ENCODE data around the gene THTPA. TPM values are rescaled to one million over a fixed set of nuclear protein-coding genes. Genes with fewer than 3 reads are reported as not detected.

The THTPA gene
- total and polyA plus RNA-seq, 2 of the 13 experiments (the other 11 are each of a cell fraction or from before 2014, with no cell fraction given): 7.4 to 8.7 TPM

- TF ChIP-seq FIP1L1 (IDR thresholded peaks at IDR 0.05; ENCODE audit: borderline replicate concordance, insufficient read depth, low read depth, low read length) (no peak), EHMT2 (IDR thresholded peaks at IDR 0.05; ENCODE audit: borderline replicate concordance, low read depth, low read length) (peak; percentile 71; the same call in 1 of the 2 replicates), ZNF615 (CRISPR knock-in tag; IDR thresholded peaks at IDR 0.05; ENCODE audit: borderline replicate concordance) (0 out of 2 replicates have a peak, but pooled peaks have one; percentile 31), PRDM15 (CRISPR knock-in tag; IDR thresholded peaks at IDR 0.05) (no peak), ETS1 (CRISPR knock-in tag; IDR thresholded peaks at IDR 0.05) (no peak), SMC3 (IDR thresholded peaks at IDR 0.05; ENCODE audit: low read length) (no peak; the same call in 1 of the 2 replicates), GABPB1 (CRISPR knock-in tag; IDR thresholded peaks at IDR 0.05) (peak; percentile 49), SMYD3 (CRISPR knock-in tag; IDR thresholded peaks at IDR 0.05) (peak; percentile 62; the same call in 1 of the 2 replicates), SP4 (CRISPR knock-in tag; IDR thresholded peaks at IDR 0.05) (no peak), GPN1 (CRISPR knock-in tag; IDR thresholded peaks at IDR 0.05; ENCODE audit: borderline replicate concordance) (no peak), THAP9 (CRISPR knock-in tag; IDR thresholded peaks at IDR 0.05; ENCODE audit: borderline replicate concordance) (no peak; the same call in 1 of the 2 replicates), TIGD3 (CRISPR knock-in tag; IDR thresholded peaks at IDR 0.05; ENCODE audit: borderline replicate concordance) (no peak), RFX1 (IDR thresholded peaks at IDR 0.05) (peak; percentile 54), ZNF33B (CRISPR knock-in tag; IDR thresholded peaks at IDR 0.05) (peak; percentile 73), ZNF770 (CRISPR knock-in tag; IDR thresholded peaks at IDR 0.05) (no peak; the same call in 1 of the 2 replicates), ZNF788 (CRISPR knock-in tag; IDR thresholded peaks at IDR 0.05; ENCODE audit: borderline replicate concordance) (peak; percentile 92)
Observed at GRCh38 chr14:23602181-23603095, 46.4 kb downstream of the THTPA start (continued).

Data from HepG2 (cell line).